ENCODE results near the gene SP3. TPM values are rescaled to one million over a fixed set of nuclear protein-coding genes. Genes with fewer than 3 reads are reported as not detected.
A peak's percentile ranks its signal among the peaks of the same experiment; 100 is the strongest.

Gene SP3
- total RNA-seq, 1 experiment from 2014 or later, result 80.2 TPM

- CTCF ChIA-PET, result no interaction called here
- in situ Hi-C loops (cut with HindIII; ENCODE audit: low pct_unique_long_range_greater_than_20kb, low sequenced_read_pairs), result no loop called here
Measured at GRCh38 chr2:173941567-173941966, 23.6 kb downstream of the SP3 start.

GRCh38 chr2:173940208-173941020 is 24.8 kb downstream of the SP3 start:
- ChIA-PET POLR2A (no interaction called here), CTCF (no interaction called here)
- DNase-seq (ENCODE audit: low read depth, low spot score) (no peak), ATAC-seq (peak; percentile 54)
- intact Hi-C loops (cut with micrococcal nuclease; ENCODE audit: unreplicated experiment) (no loop called here), in situ Hi-C loops (cut with HindIII; ENCODE audit: low pct_unique_long_range_greater_than_20kb, low sequenced_read_pairs) (no loop called here)
- Histone ChIP-seq H3K4me3 (ENCODE audit: low read depth in 2 of 2, low read length in 2 of 2) (no peak overlapping the region), H3K27ac (ENCODE audit: low read length) (no peak overlapping the region), H3K36me3 (ENCODE audit: control insufficient read depth, insufficient read depth, low read length) (no peaks in the 10 kb centered on the region), H3K9me3 (ENCODE audit: control insufficient read depth, insufficient read depth, low read depth, low read length) (no peaks in the 10 kb centered on the region), H3K27me3 (ENCODE audit: control insufficient read depth, insufficient read depth, low read length) (no peaks in the 10 kb centered on the region), H3K4me1 (ENCODE audit: control insufficient read depth, insufficient read depth, low read length) (peaks cover 37% of the 10 kb centered on the region)
- TF ChIP-seq POLR2AphosphoS5 (IDR thresholded peaks at IDR 0.05; ENCODE audit: low read depth, low read length), result no peak
- TF ChIP-seq TCF7L2 (IDR thresholded peaks at IDR 0.05; ENCODE audit: low read depth, low read length), result no peak
- TF ChIP-seq REST (IDR thresholded peaks at IDR 0.05; ENCODE audit: insufficient read depth in 1 of 2, low read depth in 2 of 2, low read length in 1 of 2), result no peak
- no peak for TF ChIP-seq CTCF (IDR thresholded peaks at IDR 0.05)
- TF ChIP-seq SIN3A (IDR thresholded peaks at IDR 0.05; ENCODE audit: borderline replicate concordance, insufficient read depth, low read depth, low read length), result no peak
- BruUV-seq (replicated peaks), result no TSS peak

More at GRCh38 chr2:173941567-173941966, 23.6 kb downstream of the SP3 start:
- H3K27ac ChIP-seq (ENCODE audit: low read length), result no peak overlapping the region
- H3K36me3 ChIP-seq (ENCODE audit: control insufficient read depth, insufficient read depth, low read length), result no peaks in the 10 kb centered on the region
- no peak for DNase-seq (ENCODE audit: low read depth, low spot score)
- ATAC-seq, result no peak
- H3K27me3 ChIP-seq (ENCODE audit: control insufficient read depth, insufficient read depth, low read length), result no peaks in the 10 kb centered on the region
- peaks cover 30% of the 10 kb centered on the region for H3K4me1 ChIP-seq (ENCODE audit: control insufficient read depth, insufficient read depth, low read length)
- intact Hi-C loops (cut with micrococcal nuclease; ENCODE audit: unreplicated experiment), result no loop called here
- no peak overlapping the region for H3K4me3 ChIP-seq (ENCODE audit: low read depth in 2 of 2, low read length in 2 of 2)
- no peak for TF ChIP-seq SIN3A (IDR thresholded peaks at IDR 0.05; ENCODE audit: borderline replicate concordance, insufficient read depth, low read depth, low read length)
- TF ChIP-seq TCF7L2 (IDR thresholded peaks at IDR 0.05; ENCODE audit: low read depth, low read length), result no peak
- no peak for TF ChIP-seq CTCF (IDR thresholded peaks at IDR 0.05)
- POLR2A ChIA-PET, result no interaction called here
- no peaks in the 10 kb centered on the region for H3K9me3 ChIP-seq (ENCODE audit: control insufficient read depth, insufficient read depth, low read depth, low read length)
- no TSS peak for BruUV-seq (replicated peaks)

Data from Panc1 (cell line).